Smooth muscle cell (in vitro differentiated cells): ENCODE results near the gene DYNC2LI1. TPM values are rescaled to one million over a fixed set of nuclear protein-coding genes. Genes with fewer than 3 reads are reported as not detected.

ENCODE experiments used
- DNase-seq: peaks from one replicate; lab custom pipeline; 2025; ENCODE audit not compliant: unreplicated experiment; lab: John Stamatoyannopoulos, UW
- H2AFZ ChIP-seq: fragments of 200-600 bp; sonication (generic); 2 replicates; pipeline ENCODE4 v1.6.0; 2016; ENCODE audit warnings: antibody characterized with exemption, low read depth, mild to moderate bottlenecking
- H3F3A ChIP-seq: fragments of 200-600 bp; sonication (generic); 2 replicates; pipeline ENCODE4 v1.6.0; 2017; ENCODE audit warnings: antibody characterized with exemption, low read depth
- H3K27ac ChIP-seq: fragments of 200-600 bp; sonication (generic); 2 replicates; pipeline ENCODE4 v1.5.1; 2016; ENCODE audit warnings: low read depth, mild to moderate bottlenecking
- H3K27me3 ChIP-seq: fragments of 200-600 bp; sonication (generic); 2 replicates; pipeline ENCODE4 v1.6.1; 2016; ENCODE audit warnings: low read depth, mild to moderate bottlenecking
- H3K36me3 ChIP-seq: fragments of 200-600 bp; sonication (generic); 2 replicates; pipeline ENCODE4 v1.5.1; 2016; ENCODE audit warnings: low read depth
- H3K4me1 ChIP-seq: fragments of 200-600 bp; sonication (generic); 2 replicates; pipeline ENCODE4 v1.5.1; 2016; ENCODE audit warnings: low read depth
- H3K4me2 ChIP-seq: fragments of 200-600 bp; sonication (generic); 2 replicates; pipeline ENCODE4 v1.6.0; 2016; ENCODE audit warnings: mild to moderate bottlenecking
- H3K4me3 ChIP-seq: fragments of 200-600 bp; sonication (generic); 2 replicates; pipeline ENCODE4 v1.5.1; 2016; ENCODE audit warnings: mild to moderate bottlenecking
- H3K79me2 ChIP-seq: fragments of 200-600 bp; sonication (generic); 2 replicates; pipeline ENCODE4 v1.6.0; 2016; ENCODE audit warnings: low read depth, mild to moderate bottlenecking
- H3K9ac ChIP-seq: fragments of 200-600 bp; sonication (generic); 2 replicates; pipeline ENCODE4 v1.6.0; 2016; ENCODE audit warnings: low read depth
- H3K9me3 ChIP-seq: fragments of 200-600 bp; sonication (generic); replicated peaks from 2 replicates; pipeline ENCODE4 v1.5.1; 2016; ENCODE audit warnings: low read depth
- H4K20me1 ChIP-seq: fragments of 200-600 bp; sonication (generic); 2 replicates; pipeline ENCODE4 v1.6.0; 2016; ENCODE audit warnings: low read depth
- CTCF ChIP-seq: fragments of 200-600 bp; sonication (generic); IDR thresholded peaks from 2 replicates; pipeline ENCODE4 v1.5.1; 2017; ENCODE audit warnings: borderline replicate concordance, mild to moderate bottlenecking, antibody characterized with exemption; ENCODE audit not compliant: insufficient read depth, poor library complexity, severe bottlenecking
- WGBS: methylation state at CpG from one replicate; pipeline ENCODE4 v1.1.7; 2016; ENCODE audit warnings: low lambda C conversion rate; 5-methylcytosine and 5-hydroxymethylcytosine counted together
- polyA plus RNA-seq: library from polyadenylated mRNA; unstranded; fragments of >200 nt; fragmentation: Nextera tagmentation; extraction: Ambion mirVana; gene quantifications from 2 replicates; pipeline ENCODE4 v1.2.1, GENCODE V29; 2016
- total RNA-seq: library from RNA; depleted of rRNA; stranded (reverse); fragments of >200 nt; gene quantifications from 2 replicates; pipeline ENCODE4 v1.2.3, GENCODE V29; 2014

Gene DYNC2LI1
- total and polyA plus RNA-seq, 2 experiments from 2014 or later, result 22.0 to 46.7 TPM

- Histone ChIP-seq H3K9ac (no peak overlapping the region), H3K9me3 (no peaks in the 10 kb centered on the region), H3K36me3 (no peaks in the 10 kb centered on the region), H3K27ac (no peak overlapping the region), H3K4me3 (no peak overlapping the region), H3K79me2 (no peaks in the 10 kb centered on the region), H2AFZ (no peak overlapping the region), H3K4me2 (peak overlapping the region; percentile 40), H3K4me1 (no peaks in the 10 kb centered on the region), H3F3A (no peaks in the 10 kb centered on the region), H4K20me1 (no peaks in the 10 kb centered on the region), H3K27me3 (peaks cover 20% of the 10 kb centered on the region)
- WGBS, result 71% methylated on average over 29 of the region's 54 CpGs
- DNase-seq, result no peak
- TF ChIP-seq CTCF, result no peak
Observed at GRCh38 chr2:43831543-43832294, 57.9 kb downstream of the DYNC2LI1 start.

- H2AFZ ChIP-seq, result no peak overlapping the region
- DNase-seq, result no peak
Observed at GRCh38 chr2:43832457-43832856, 58.6 kb downstream of the DYNC2LI1 start.

GRCh38 chr2:43837033-43837432, 63.2 kb downstream of the DYNC2LI1 start:
- no peaks in the 10 kb centered on the region for H4K20me1 ChIP-seq
- H3K27ac ChIP-seq, result no peak overlapping the region
- WGBS, result 87% methylated on average over 4 of the region's 4 CpGs
- DNase-seq, result no peak
- no peaks in the 10 kb centered on the region for H3K9me3 ChIP-seq
- H3K4me1 ChIP-seq, result no peaks in the 10 kb centered on the region
- H3K36me3 ChIP-seq, result no peaks in the 10 kb centered on the region
- H3K4me2 ChIP-seq, result no peak overlapping the region
- H3F3A ChIP-seq, result no peaks in the 10 kb centered on the region
- no peak for TF ChIP-seq CTCF
- no peaks in the 10 kb centered on the region for H3K79me2 ChIP-seq
- peaks cover 2% of the 10 kb centered on the region for H3K27me3 ChIP-seq
- H3K9ac ChIP-seq, result no peak overlapping the region
- H2AFZ ChIP-seq, result no peak overlapping the region
- no peak overlapping the region for H3K4me3 ChIP-seq

More at GRCh38 chr2:43832457-43832856, 58.6 kb downstream of the DYNC2LI1 start:
- H3K9ac ChIP-seq, result no peak overlapping the region
- no peaks in the 10 kb centered on the region for H3K36me3 ChIP-seq
- no peak overlapping the region for H3K4me3 ChIP-seq
- 71% methylated on average over 3 of the region's 3 CpGs for WGBS
- no peaks in the 10 kb centered on the region for H3K79me2 ChIP-seq
- no peaks in the 10 kb centered on the region for H4K20me1 ChIP-seq
- H3K4me1 ChIP-seq, result no peaks in the 10 kb centered on the region
- H3K9me3 ChIP-seq, result no peaks in the 10 kb centered on the region
- no peaks in the 10 kb centered on the region for H3F3A ChIP-seq
- TF ChIP-seq CTCF, result no peak
- no peak overlapping the region for H3K27ac ChIP-seq
- no peak overlapping the region for H3K4me2 ChIP-seq
- peaks cover 20% of the 10 kb centered on the region for H3K27me3 ChIP-seq
